NCI-H345 (cell line): Measurements from ENCODE around the gene SH3GLB2.
"Not testable (repeated sequence)": the region's sequence is repeated elsewhere in the genome, so short reads cannot be mapped to it uniquely, and the experiment has no call there.

ENCODE experiments used
- DNase-seq: peaks from one replicate; lab custom pipeline; 2025; lab: John Stamatoyannopoulos, UW

SH3GLB2 gene

GRCh38 chr9:129053020-129053419, 24.9 kb upstream of the SH3GLB2 start:
- DNase-seq, result no peak

- DNase-seq, result peak; percentile 48
These were observed 24.5 kb upstream of the SH3GLB2 start for GRCh38 chr9:129052592-129052991.

- no peak for DNase-seq
These were observed 13.9 kb upstream of the SH3GLB2 start for GRCh38 chr9:129042016-129042415.

- no peak for DNase-seq
These were observed 12.0 kb upstream of the SH3GLB2 start for GRCh38 chr9:129040113-129040643.

- DNase-seq, result no peak
These were observed 10.2 kb upstream of the SH3GLB2 start for GRCh38 chr9:129038109-129038852.

GRCh38 chr9:129037767-129038098, 9.6 kb upstream of the SH3GLB2 start:
- DNase-seq, result no peak

GRCh38 chr9:129036923-129037766, 9.0 kb upstream of the SH3GLB2 start:
- DNase-seq, result no peak

- peak; percentile 100 for DNase-seq
These were observed 8.3 kb upstream of the SH3GLB2 start, which contains the start of gene MIGA2 for GRCh38 chr9:129036241-129036922. MIGA2 (plus strand) TSS chr9:129036626; CDS start chr9:129040595, 3,969 bp downstream.

GRCh38 chr9:129035838-129036237, 7.7 kb upstream of the SH3GLB2 start:
- not testable (repeated sequence) for DNase-seq

- no peak for DNase-seq
These were observed 5.1 kb upstream of the SH3GLB2 start for GRCh38 chr9:129033216-129033615.

GRCh38 chr9:129032541-129033159, 4.5 kb upstream of the SH3GLB2 start:
- DNase-seq, result no peak

GRCh38 chr9:129031514-129031913, 3.4 kb upstream of the SH3GLB2 start:
- no peak for DNase-seq

GRCh38 chr9:129030191-129030590, 2.1 kb upstream of the SH3GLB2 start:
- DNase-seq, result no peak

GRCh38 chr9:129027685-129028191, 393 bp downstream of the SH3GLB2 start:
- DNase-seq, result peak; percentile 86

- DNase-seq, result no peak
These were observed 877 bp downstream of the SH3GLB2 start for GRCh38 chr9:129027224-129027684.

GRCh38 chr9:129026442-129027223, 1.5 kb downstream of the SH3GLB2 start:
- DNase-seq, result no peak

- DNase-seq, result no peak
These were observed 4.3 kb downstream of the SH3GLB2 start for GRCh38 chr9:129023908-129024233.

- no peak for DNase-seq
These were observed 4.9 kb downstream of the SH3GLB2 start for GRCh38 chr9:129023036-129023907.

- no peak for DNase-seq
These were observed 6.1 kb downstream of the SH3GLB2 start for GRCh38 chr9:129022037-129022436.

- no peak for DNase-seq
These were observed 7.0 kb downstream of the SH3GLB2 start for GRCh38 chr9:129021091-129021490.
